D721Med (cell line): ENCODE data around the gene OR4C11.

Experiments
- DNase-seq: peaks from one replicate; pipeline ENCODE4 v3.0.0; 2011; ENCODE audit warnings: low spot score; ENCODE audit not compliant: insufficient read length
- FAIRE-seq: peaks from 2 replicates; lab custom pipeline; 2011; peaks lifted over from hg19 to GRCh38; lab: Jason Lieb, UNC
- TF ChIP-seq, protein P1 (sequence below): IDR thresholded peaks from 2 replicates; pipeline ENCODE4 v1.5.1; 2012; ENCODE audit warnings: mild to moderate bottlenecking, control low read depth; ENCODE audit not compliant: insufficient read depth; ENCODE audit errors: missing control alignments

OR4C11 gene, protein sequence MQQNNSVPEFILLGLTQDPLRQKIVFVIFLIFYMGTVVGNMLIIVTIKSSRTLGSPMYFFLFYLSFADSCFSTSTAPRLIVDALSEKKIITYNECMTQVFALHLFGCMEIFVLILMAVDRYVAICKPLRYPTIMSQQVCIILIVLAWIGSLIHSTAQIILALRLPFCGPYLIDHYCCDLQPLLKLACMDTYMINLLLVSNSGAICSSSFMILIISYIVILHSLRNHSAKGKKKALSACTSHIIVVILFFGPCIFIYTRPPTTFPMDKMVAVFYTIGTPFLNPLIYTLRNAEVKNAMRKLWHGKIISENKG

GRCh38 chr11:55607545-55607944 lies at the start of gene OR4C11:
Gene OR4C11, minus strand, starts transcription at chr11:55607645. Its CDS starts 3,272 bp downstream, at chr11:55604373.
- no peak for FAIRE-seq
- no peak for DNase-seq
- TF ChIP-seq, protein P1, sequence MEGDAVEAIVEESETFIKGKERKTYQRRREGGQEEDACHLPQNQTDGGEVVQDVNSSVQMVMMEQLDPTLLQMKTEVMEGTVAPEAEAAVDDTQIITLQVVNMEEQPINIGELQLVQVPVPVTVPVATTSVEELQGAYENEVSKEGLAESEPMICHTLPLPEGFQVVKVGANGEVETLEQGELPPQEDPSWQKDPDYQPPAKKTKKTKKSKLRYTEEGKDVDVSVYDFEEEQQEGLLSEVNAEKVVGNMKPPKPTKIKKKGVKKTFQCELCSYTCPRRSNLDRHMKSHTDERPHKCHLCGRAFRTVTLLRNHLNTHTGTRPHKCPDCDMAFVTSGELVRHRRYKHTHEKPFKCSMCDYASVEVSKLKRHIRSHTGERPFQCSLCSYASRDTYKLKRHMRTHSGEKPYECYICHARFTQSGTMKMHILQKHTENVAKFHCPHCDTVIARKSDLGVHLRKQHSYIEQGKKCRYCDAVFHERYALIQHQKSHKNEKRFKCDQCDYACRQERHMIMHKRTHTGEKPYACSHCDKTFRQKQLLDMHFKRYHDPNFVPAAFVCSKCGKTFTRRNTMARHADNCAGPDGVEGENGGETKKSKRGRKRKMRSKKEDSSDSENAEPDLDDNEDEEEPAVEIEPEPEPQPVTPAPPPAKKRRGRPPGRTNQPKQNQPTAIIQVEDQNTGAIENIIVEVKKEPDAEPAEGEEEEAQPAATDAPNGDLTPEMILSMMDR, result no peak

DNA sequence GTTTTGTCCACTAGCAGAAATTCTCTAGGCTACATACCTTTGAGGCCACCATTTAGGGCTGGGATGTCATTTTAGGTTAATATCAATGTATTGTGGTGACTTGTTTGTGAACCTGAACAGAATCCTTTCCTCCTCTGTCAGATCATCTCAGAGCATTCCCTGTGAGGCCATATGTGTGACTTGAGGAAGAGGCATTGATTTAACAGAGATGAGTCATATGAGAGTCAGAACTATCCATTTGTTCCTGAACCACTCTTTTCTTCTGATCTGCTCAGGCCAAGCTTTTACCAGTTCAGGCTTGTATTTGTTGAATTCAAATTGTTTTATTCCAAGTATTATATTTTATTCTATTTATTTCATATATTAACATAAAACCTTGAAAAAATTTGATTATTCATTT lies 47.7 kb upstream of the OR4C11 start:
- TF ChIP-seq, protein P1, result no peak
- FAIRE-seq, result no peak
- no peak for DNase-seq

GRCh38 chr11:55652560-55652959 lies 45.1 kb upstream of the OR4C11 start:
- TF ChIP-seq, protein P1, result no peak
- no peak for FAIRE-seq
- no peak for DNase-seq

DNA sequence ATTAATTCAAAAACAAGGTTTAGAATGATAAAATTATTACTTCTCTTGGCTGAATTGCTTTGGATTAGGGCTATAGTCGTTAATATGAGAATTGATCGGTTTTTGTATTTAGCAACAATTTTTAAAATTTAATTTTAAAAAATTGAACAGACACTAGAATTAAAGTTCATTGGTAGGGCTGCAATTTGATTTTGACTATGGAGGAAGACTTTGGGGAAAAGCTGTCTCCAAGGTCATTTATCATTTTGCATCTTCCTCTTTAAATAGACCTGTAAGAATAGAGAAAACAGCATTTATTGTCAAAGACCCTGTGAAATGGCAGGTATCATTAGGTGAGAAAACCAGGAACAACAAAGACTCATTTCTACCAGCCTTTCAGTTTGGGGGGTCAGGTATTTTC lies 40.6 kb upstream of the OR4C11 start, which contains the start of gene OR4S2:
Gene OR4S2 (plus strand): TSS at position 301 of the 400 bp plus-strand sequence. CDS start 2,577 bp downstream, outside the sequence.
- no peak for DNase-seq
- no peak for FAIRE-seq
- TF ChIP-seq, protein P1, result no peak

DNA sequence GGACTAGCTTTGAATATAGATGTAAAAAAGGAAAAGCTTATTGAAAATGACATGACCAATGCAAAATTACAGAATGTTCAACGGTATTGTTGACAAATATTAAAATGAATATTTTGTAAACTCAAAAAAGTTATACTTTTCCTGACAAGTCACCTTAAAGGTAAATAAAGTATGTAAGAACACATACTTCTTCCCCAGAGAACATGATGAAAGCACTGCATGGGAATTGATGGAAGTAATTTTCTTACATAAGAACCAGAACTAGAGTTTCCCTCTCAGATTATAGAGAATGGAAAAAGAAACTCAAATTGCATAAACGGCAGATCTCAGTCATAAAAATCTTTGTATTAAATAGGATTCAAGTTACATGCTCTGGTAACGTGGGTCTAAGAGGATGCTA lies 27.4 kb upstream of the OR4C11 start, which contains the start of gene OR4P4:
Gene OR4P4 (plus strand): TSS at position 301 of the 400 bp plus-strand sequence.
- TF ChIP-seq, protein P1, result no peak
- FAIRE-seq (no peak), DNase-seq (no peak)

DNA sequence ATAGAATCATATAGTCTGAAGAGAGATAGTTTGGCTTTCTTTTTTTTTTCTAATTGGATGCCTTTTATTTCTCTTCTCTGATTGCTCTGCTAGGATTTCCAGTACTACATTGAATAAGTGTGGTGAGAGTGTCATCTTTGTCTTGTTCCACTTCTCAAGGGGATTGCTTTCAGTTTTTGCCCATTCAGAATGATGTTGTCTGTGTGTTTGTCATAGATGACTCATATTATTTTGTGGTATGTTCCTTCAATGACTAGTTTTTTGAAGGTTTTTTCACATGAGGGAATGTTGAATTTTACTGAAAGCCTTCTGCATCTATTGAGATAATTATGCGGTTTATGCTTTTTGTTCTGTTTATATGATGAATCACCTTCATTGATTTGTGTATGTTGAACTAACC lies 17.1 kb upstream of the OR4C11 start:
- DNase-seq, result no peak
- no peak for FAIRE-seq
- TF ChIP-seq, protein P1, result no peak

GRCh38 chr11:55572548-55572947 lies 34.9 kb downstream of the OR4C11 start:
- no peak for FAIRE-seq
- no peak for DNase-seq
- TF ChIP-seq, protein P1, result no peak
